GM12878 (cell line): ENCODE data around the gene FOS. TPM values are rescaled to one million over a fixed set of nuclear protein-coding genes. Genes with fewer than 3 reads are reported as not detected.

ENCODE experiments used
- ATAC-seq: fragments of 200-7000 bp; cut with Tn5 transposase; 3 replicates; pipeline ENCODE4 v1.9.1; 2020; ENCODE audit warnings: mild to moderate bottlenecking, moderate library complexity
- BruUV-seq: library from RNA; stranded (reverse); fragments of 400-500 nt; replicated peaks from 2 replicates; lab custom pipeline; 2021; lab: Mats Ljungman, UMichigan
- CTCF ChIA-PET: fragments of 300-600 bp; sonication (Branson Sonifier 250); formaldehyde crosslinking; extraction: SDS; loops from one replicate; lab custom pipeline; 2021; ENCODE audit warnings: inconsistent platforms; lab: Yijun Ruan, JAX
- POLR2A ChIA-PET: fragments of 350-600 bp; formaldehyde crosslinking; extraction: SDS; loops from one replicate; lab custom pipeline; 2021; ENCODE audit warnings: inconsistent platforms; lab: Charles Lee
- RAD21 ChIA-PET: fragments of 300-600 bp; sonication (Branson Sonifier 250); formaldehyde crosslinking; loops from one replicate; lab custom pipeline; 2023; ENCODE audit warnings: antibody characterized with exemption; ENCODE audit not compliant: unreplicated experiment; lab: Charles Lee
- SMC1A ChIA-PET: fragments of 300-600 bp; sonication (Branson Sonifier 250); formaldehyde crosslinking; loops from one replicate; lab custom pipeline; 2023; ENCODE audit not compliant: unreplicated experiment, uncharacterized antibody; lab: Charles Lee
- DNase-seq: peaks from one replicate; pipeline ENCODE4 v3.0.0-alpha.2; 2011; ENCODE audit warnings: low read depth, low spot score
- FAIRE-seq: peaks from 3 replicates; lab custom pipeline; 2011; peaks lifted over from hg19 to GRCh38; lab: Jason Lieb, UNC
- H2AFZ ChIP-seq: 2 replicates; pipeline ENCODE4 v1.6.0; 2011; ENCODE audit warnings: low read depth, low read length, control low read depth; ENCODE audit not compliant: control insufficient read depth
- H3K27ac ChIP-seq: 2 replicates; pipeline ENCODE4 v1.5.1; 2011; ENCODE audit warnings: control low read depth; ENCODE audit not compliant: control insufficient read depth, insufficient read depth
- H3K27me3 ChIP-seq, 2 experiments: replicated peaks in 1 of 2; 2 replicates each; pipeline versions ENCODE4 v1.6.0 to v1.6.1; 2011; ENCODE audit warnings: low read length in 1 of 2; ENCODE audit not compliant: control insufficient read depth in 2 of 2, insufficient read depth in 2 of 2
- H3K36me3 ChIP-seq, 2 experiments: 2 replicates each; pipeline ENCODE4 v1.5.1; 2011; ENCODE audit warnings: low read length in 1 of 2; ENCODE audit not compliant: control insufficient read depth in 2 of 2, insufficient read depth in 2 of 2
- H3K4me1 ChIP-seq: 2 replicates; pipeline ENCODE4 v1.6.1; 2011; ENCODE audit warnings: mild to moderate bottlenecking, low read length, moderate library complexity, mixed read lengths; ENCODE audit not compliant: control insufficient read depth, insufficient read depth
- H3K4me2 ChIP-seq: 2 replicates; pipeline ENCODE4 v1.6.0; 2011; ENCODE audit warnings: control low read depth; ENCODE audit not compliant: control insufficient read depth, insufficient read depth
- H3K4me3 ChIP-seq: fragments of 200-600 bp; sonication (generic); 2 replicates; pipeline ENCODE4 v1.5.1; 2016
- H3K79me2 ChIP-seq: 2 replicates; pipeline ENCODE4 v1.6.0; 2011; ENCODE audit warnings: low read length; ENCODE audit not compliant: control insufficient read depth, insufficient read depth
- H3K9ac ChIP-seq: 2 replicates; pipeline ENCODE4 v1.8.0; 2011; ENCODE audit warnings: low read length, control low read depth, mixed read lengths; ENCODE audit not compliant: control insufficient read depth, insufficient read depth
- H3K9me3 ChIP-seq: replicated peaks from 3 replicates; pipeline ENCODE4 v1.5.1; 2011; ENCODE audit warnings: mild to moderate bottlenecking, low read length; ENCODE audit not compliant: control insufficient read depth, insufficient read depth
- H4K20me1 ChIP-seq: 2 replicates; pipeline ENCODE4 v1.6.0; 2011; ENCODE audit not compliant: control insufficient read depth, insufficient read depth
- BACH1 ChIP-seq: fragments of 450-650 bp; IDR thresholded peaks from 2 replicates; pipeline ENCODE4 v1.6.1; 2017; ENCODE audit warnings: mild to moderate bottlenecking, borderline replicate concordance
- CBX3 ChIP-seq: fragments of 200-600 bp; sonication (generic); IDR thresholded peaks from 2 replicates; pipeline ENCODE4 v1.6.1; 2016; ENCODE audit warnings: low read depth, borderline replicate concordance
- IKZF1 ChIP-seq: fragments of 450-650 bp; conservative IDR thresholded peaks from 2 replicates; pipeline ENCODE4 v1.6.1; 2017; ENCODE audit warnings: antibody characterized with exemption, mild to moderate bottlenecking
- MEF2B ChIP-seq: fragments of 450-650 bp; IDR thresholded peaks from 2 replicates; pipeline ENCODE4 v1.6.1; 2018; ENCODE audit warnings: mild to moderate bottlenecking, moderate library complexity; ENCODE audit not compliant: partially characterized antibody, poor library complexity, severe bottlenecking
- NFXL1 ChIP-seq: fragments of 450-650 bp; IDR thresholded peaks from 2 replicates; pipeline ENCODE4 v1.6.1; 2017; ENCODE audit warnings: antibody characterized with exemption, mild to moderate bottlenecking, borderline replicate concordance
- PAX8 ChIP-seq: fragments of 450-650 bp; IDR thresholded peaks from 2 replicates; pipeline ENCODE4 v1.6.1; 2017; ENCODE audit warnings: mild to moderate bottlenecking, moderate library complexity
- PBX3 ChIP-seq: IDR thresholded peaks from 2 replicates; pipeline ENCODE4 v1.6.1; 2011; ENCODE audit warnings: mild to moderate bottlenecking, low read depth, low read length, moderate library complexity; ENCODE audit not compliant: insufficient replicate concordance
- RELB ChIP-seq: fragments of 450-650 bp; IDR thresholded peaks from 2 replicates; pipeline ENCODE4 v1.6.1; 2017; ENCODE audit warnings: low read depth, mild to moderate bottlenecking, moderate library complexity
- RFX5 ChIP-seq: IDR thresholded peaks from 2 replicates; pipeline ENCODE4 v1.6.1; 2011; ENCODE audit warnings: low read depth, low read length, improper control_type of control experiment
- RUNX3 ChIP-seq: IDR thresholded peaks from 2 replicates; pipeline ENCODE4 v1.6.1; 2012; ENCODE audit warnings: low read length, inconsistent platforms
- SIN3A ChIP-seq: IDR thresholded peaks from 2 replicates; pipeline ENCODE4 v1.6.1; 2012; ENCODE audit warnings: low read depth, low read length, improper control_type of control experiment
- SMAD5 ChIP-seq: IDR thresholded peaks from 2 replicates; pipeline ENCODE4 v1.6.1; 2016; ENCODE audit warnings: antibody characterized with exemption, low read depth
- SMC3 ChIP-seq: IDR thresholded peaks from 2 replicates; pipeline ENCODE4 v1.6.1; 2011; ENCODE audit warnings: low read length, improper control_type of control experiment, borderline replicate concordance
- SPI1 ChIP-seq: IDR thresholded peaks from 2 replicates; pipeline ENCODE4 v1.6.1; 2011; ENCODE audit warnings: low read depth, mild to moderate bottlenecking, low read length, moderate library complexity, borderline replicate concordance; ENCODE audit not compliant: insufficient read depth
- USF2 ChIP-seq: IDR thresholded peaks from 2 replicates; pipeline ENCODE4 v1.6.1; 2011; ENCODE audit warnings: low read depth, low read length, improper control_type of control experiment, borderline replicate concordance
- ZBTB40 ChIP-seq: fragments of 450-650 bp; IDR thresholded peaks from 2 replicates; pipeline ENCODE4 v1.6.1; 2016; ENCODE audit warnings: mild to moderate bottlenecking, moderate library complexity, borderline replicate concordance
- ZNF217 ChIP-seq: fragments of 450-650 bp; IDR thresholded peaks from 2 replicates; pipeline ENCODE4 v1.6.1; 2017; ENCODE audit warnings: antibody characterized with exemption, mild to moderate bottlenecking
- ZNF622 ChIP-seq: fragments of 450-650 bp; IDR thresholded peaks from 2 replicates; pipeline ENCODE4 v1.6.1; 2017; ENCODE audit warnings: mild to moderate bottlenecking, inconsistent platforms
- ZSCAN29 ChIP-seq: fragments of 450-650 bp; IDR thresholded peaks from 2 replicates; pipeline ENCODE4 v1.6.1; 2017; ENCODE audit warnings: mild to moderate bottlenecking, moderate library complexity
- in situ Hi-C: fragments of 300-500 bp; cut with MboI; formaldehyde crosslinking; loops from 9 replicates; pipeline ENCODE4 v1.14.3; 2018; ENCODE audit warnings: mixed read lengths
- intact Hi-C: fragments of 100-400 bp; cut with micrococcal nuclease; formaldehyde crosslinking; loops from one replicate; pipeline ENCODE4 v1.14.2; 2022; ENCODE audit not compliant: unreplicated experiment
- polyA plus RNA-seq, 11 experiments: library from polyadenylated mRNA; depleted of rRNA in 4 of 11; unstranded in 6 of 11; stranded (reverse) in 5 of 11; fragments of >200 nt; fragmentation: Nextera tagmentation in 4 of 11; fragmentation: Illumina TruSeq in 1 of 11; extraction: Ambion mirVana in 4 of 11; extraction: Trizol in 1 of 11; gene quantifications; 1 replicate in 1 of 11; 2 replicates in 10 of 11; pipeline versions ENCODE4 v1.2.1 to v1.2.3, GENCODE V29; 2011 to 2016; ENCODE audit warnings: inconsistent platforms in 2 of 11, missing spikeins in 2 of 11, low read depth in 1 of 11
- total RNA-seq, 4 experiments: library from RNA; depleted of rRNA in 3 of 4; stranded (reverse); fragments of >200 nt in 3 of 4; fragmentation: Illumina TruSeq in 1 of 4; extraction: Trizol in 1 of 4; gene quantifications; 2 replicates each; pipeline versions ENCODE4 v1.2.1 to v1.2.3, GENCODE V29; 2013 to 2021

The FOS gene
- total and polyA plus RNA-seq, 10 of the 15 experiments (the other 5 are each of a cell fraction or from before 2014, with no cell fraction given) = 0.02 to 0.95 (median 0.38) TPM

- no TSS peak for BruUV-seq
- in situ Hi-C loops = no loop called here
- DNase-seq (no peak), ATAC-seq (no peak), FAIRE-seq (no peak)
- H2AFZ ChIP-seq = no peak overlapping the region
- SMC1A ChIA-PET = interaction anchor here (1.0 to 2.2 kb wide), 3 partner anchors 9 to 25 kb away, joined by 3 to 5 read pairs (median 5); no protein-coding TSS in a partner anchor
- POLR2A ChIA-PET = no interaction called here
- no peaks in the 10 kb centered on the region; a peak in 1 of 4 replicates for H3K27me3 ChIP-seq
- TF ChIP-seq IKZF1 (no peak), SIN3A (no peak), RFX5 (no peak), SPI1 (no peak), NFXL1 (no peak), CBX3 (no peak), PBX3 (no peak), ZNF622 (no peak), SMC3 (no peak), SMAD5 (no peak), ZSCAN29 (no peak), RELB (no peak), ZNF217 (no peak), PAX8 (no peak), USF2 (no peak), MEF2B (no peak), ZBTB40 (no peak), RUNX3 (no peak), BACH1 (no peak)
- H3K9ac ChIP-seq = no peak overlapping the region
- H3K27ac ChIP-seq = no peak overlapping the region
- H4K20me1 ChIP-seq = no peaks in the 10 kb centered on the region
- H3K4me2 ChIP-seq = no peak overlapping the region
- no peaks in the 10 kb centered on the region for H3K79me2 ChIP-seq
- H3K4me3 ChIP-seq = no peak overlapping the region
- RAD21 ChIA-PET = interaction anchor here (1.2 to 2.0 kb wide), 2 partner anchors 125 to 248 kb away, joined by 4 to 9 read pairs; no protein-coding TSS in a partner anchor
- no peaks in the 10 kb centered on the region for H3K36me3 ChIP-seq
- no peaks in the 10 kb centered on the region for H3K9me3 ChIP-seq
- CTCF ChIA-PET = interaction anchor here (1.2 to 3.4 kb wide), 3 partner anchors 13 to 125 kb away, joined by 3 to 11 read pairs (median 4); no protein-coding TSS in a partner anchor
- intact Hi-C loops = no loop called here
- H3K4me1 ChIP-seq = peaks cover 10% of the 10 kb centered on the region
These were observed 50.7 kb downstream of the FOS start for GRCh38 chr14:75329369-75329768.
